Neutrophil (primary cell): ENCODE measurements around the gene DNAI4.
"Not testable (repeated sequence)": the region's sequence is repeated elsewhere in the genome, so short reads cannot be mapped to it uniquely, and the experiment has no call there.

Experiments
- H3K27ac ChIP-seq: fragments of 200-600 bp; sonication (generic); 2 replicates; pipeline ENCODE4 v1.5.1; 2016; ENCODE audit warnings: mild to moderate bottlenecking, moderate library complexity
- H3K27me3 ChIP-seq: fragments of 200-600 bp; sonication (generic); 2 replicates; pipeline ENCODE4 v1.6.0; 2016; ENCODE audit warnings: mild to moderate bottlenecking
- H3K36me3 ChIP-seq: fragments of 200-600 bp; sonication (generic); 2 replicates; pipeline ENCODE4 v1.5.1; 2017
- H3K4me1 ChIP-seq, 2 experiments: fragments of 200-600 bp in 1 of 2; sonication (generic) in 1 of 2; 1 replicate in 1 of 2; 2 replicates in 1 of 2; pipeline versions ENCODE4 v1.5.1 to v1.6.1; 2013 to 2016; ENCODE audit warnings: low read depth in 1 of 2, low read length in 1 of 2, mild to moderate bottlenecking in 1 of 2, moderate library complexity in 1 of 2; ENCODE audit not compliant: control insufficient read depth in 1 of 2, insufficient read depth in 1 of 2
- H3K4me3 ChIP-seq, 2 experiments: fragments of 200-600 bp in 1 of 2; sonication (generic) in 1 of 2; 1 replicate in 1 of 2; 2 replicates in 1 of 2; pipeline ENCODE4 v1.5.1; 2013 to 2016; ENCODE audit warnings: low read depth in 1 of 2, low read length in 1 of 2, mild to moderate bottlenecking in 1 of 2, moderate library complexity in 1 of 2
- H3K9me3 ChIP-seq: fragments of 200-600 bp; sonication (generic); 2 replicates; pipeline ENCODE4 v1.5.1; 2016
- TF ChIP-seq, protein P1 (sequence below): fragments of 200-600 bp; sonication (generic); IDR thresholded peaks from 2 replicates; pipeline ENCODE4 v1.5.1; 2016; ENCODE audit warnings: antibody characterized with exemption

DNAI4 gene

DNA sequence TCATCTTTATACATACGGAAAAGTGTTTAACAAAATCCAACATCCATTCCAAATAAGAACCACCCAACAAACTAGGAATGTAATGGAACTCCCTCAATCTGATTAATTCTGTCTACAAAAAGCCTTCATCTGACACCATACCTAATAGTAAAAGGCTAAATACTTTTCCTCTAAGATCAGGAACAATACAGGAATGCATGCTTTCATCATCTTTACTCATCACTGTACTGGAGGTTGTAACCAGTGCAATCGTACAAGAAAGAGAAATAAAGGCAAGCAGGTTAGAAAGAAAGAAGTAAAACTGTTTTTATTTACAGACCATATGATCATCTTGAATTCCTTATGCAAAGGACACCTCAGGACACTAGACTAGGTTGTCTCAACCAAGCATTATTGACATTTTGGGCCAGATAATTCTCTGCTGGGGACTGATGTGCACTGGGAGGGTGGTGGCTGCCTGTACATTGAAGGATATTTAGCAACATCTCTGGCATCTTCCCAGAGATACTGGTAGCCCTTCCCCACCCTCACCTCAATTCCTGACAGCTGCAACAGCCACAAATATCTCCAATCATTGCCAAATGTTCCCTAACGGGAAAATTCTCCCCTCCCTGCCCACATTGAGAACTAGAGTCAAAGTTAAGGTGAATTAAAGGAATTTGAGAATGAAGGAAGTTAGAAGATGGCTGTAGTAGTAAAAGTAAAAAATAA, 93.0 kb downstream of the DNAI4 start:
- no peaks in the 10 kb centered on the region for H3K4me1 ChIP-seq
- TF ChIP-seq, protein P1, sequence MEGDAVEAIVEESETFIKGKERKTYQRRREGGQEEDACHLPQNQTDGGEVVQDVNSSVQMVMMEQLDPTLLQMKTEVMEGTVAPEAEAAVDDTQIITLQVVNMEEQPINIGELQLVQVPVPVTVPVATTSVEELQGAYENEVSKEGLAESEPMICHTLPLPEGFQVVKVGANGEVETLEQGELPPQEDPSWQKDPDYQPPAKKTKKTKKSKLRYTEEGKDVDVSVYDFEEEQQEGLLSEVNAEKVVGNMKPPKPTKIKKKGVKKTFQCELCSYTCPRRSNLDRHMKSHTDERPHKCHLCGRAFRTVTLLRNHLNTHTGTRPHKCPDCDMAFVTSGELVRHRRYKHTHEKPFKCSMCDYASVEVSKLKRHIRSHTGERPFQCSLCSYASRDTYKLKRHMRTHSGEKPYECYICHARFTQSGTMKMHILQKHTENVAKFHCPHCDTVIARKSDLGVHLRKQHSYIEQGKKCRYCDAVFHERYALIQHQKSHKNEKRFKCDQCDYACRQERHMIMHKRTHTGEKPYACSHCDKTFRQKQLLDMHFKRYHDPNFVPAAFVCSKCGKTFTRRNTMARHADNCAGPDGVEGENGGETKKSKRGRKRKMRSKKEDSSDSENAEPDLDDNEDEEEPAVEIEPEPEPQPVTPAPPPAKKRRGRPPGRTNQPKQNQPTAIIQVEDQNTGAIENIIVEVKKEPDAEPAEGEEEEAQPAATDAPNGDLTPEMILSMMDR, result no peak
- H3K4me3 ChIP-seq, result no peak overlapping the region
- no peak overlapping the region for H3K27ac ChIP-seq
- no peaks in the 10 kb centered on the region for H3K27me3 ChIP-seq
- no peaks in the 10 kb centered on the region for H3K9me3 ChIP-seq
- no peaks in the 10 kb centered on the region for H3K36me3 ChIP-seq

DNA sequence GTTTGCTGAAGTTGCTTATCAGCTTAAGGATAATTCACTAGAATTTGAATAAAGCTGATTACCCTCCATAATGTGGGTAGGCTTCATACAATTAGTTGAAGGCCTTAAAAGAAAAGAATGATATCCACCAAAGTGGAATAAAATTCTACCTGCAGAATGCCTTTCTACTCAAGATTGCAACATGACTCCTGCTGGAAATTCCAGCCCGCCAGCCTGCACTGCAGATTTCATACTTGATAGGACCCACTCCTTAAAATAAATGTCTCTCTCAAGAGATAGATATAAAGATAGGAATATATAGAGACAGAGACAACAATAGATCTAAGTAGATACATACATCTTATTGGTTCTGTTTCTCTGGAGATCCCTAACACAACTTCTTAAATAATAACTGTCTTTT, 99.9 kb downstream of the DNAI4 start:
- H3K9me3 ChIP-seq, result no peaks in the 10 kb centered on the region
- H3K36me3 ChIP-seq, result no peaks in the 10 kb centered on the region
- H3K4me3 ChIP-seq, result no peak overlapping the region
- TF ChIP-seq, protein P1, result no peak
- no peak overlapping the region for H3K27ac ChIP-seq
- no peaks in the 10 kb centered on the region for H3K4me1 ChIP-seq
- H3K27me3 ChIP-seq, result no peaks in the 10 kb centered on the region

DNA sequence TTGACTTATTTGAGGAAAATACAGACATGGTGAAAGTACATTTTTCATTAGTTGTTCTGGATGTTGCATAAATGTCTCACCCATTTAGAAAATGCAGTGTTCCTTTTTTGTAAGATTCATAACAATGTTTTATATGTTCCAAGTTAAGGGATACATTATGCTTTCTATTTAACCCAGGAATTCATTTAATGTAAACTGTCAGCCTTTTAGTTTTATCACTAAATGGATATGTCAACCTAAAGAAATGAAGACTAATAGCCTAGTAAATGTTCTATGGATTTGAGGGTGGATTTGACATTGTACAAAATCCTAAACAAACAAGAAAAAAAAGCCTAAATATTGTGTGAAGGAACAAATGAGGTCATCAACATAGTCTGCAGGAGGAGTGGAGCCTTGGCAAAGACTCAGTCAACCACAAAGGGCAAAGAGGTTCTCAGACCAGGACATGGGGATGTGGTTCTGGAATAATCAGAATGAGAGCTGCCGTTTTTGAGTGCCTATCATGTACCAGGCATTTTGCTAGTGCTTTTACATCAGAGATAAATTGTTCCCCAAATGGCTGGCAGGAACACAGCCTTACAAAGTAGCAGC, 114.8 kb downstream of the DNAI4 start:
- no peak overlapping the region for H3K27ac ChIP-seq
- H3K9me3 ChIP-seq, result no peaks in the 10 kb centered on the region
- H3K4me1 ChIP-seq, result no peaks in the 10 kb centered on the region
- H3K36me3 ChIP-seq, result no peaks in the 10 kb centered on the region
- TF ChIP-seq, protein P1, result no peak
- H3K4me3 ChIP-seq, result no peak overlapping the region
- H3K27me3 ChIP-seq, result no peaks in the 10 kb centered on the region

DNA sequence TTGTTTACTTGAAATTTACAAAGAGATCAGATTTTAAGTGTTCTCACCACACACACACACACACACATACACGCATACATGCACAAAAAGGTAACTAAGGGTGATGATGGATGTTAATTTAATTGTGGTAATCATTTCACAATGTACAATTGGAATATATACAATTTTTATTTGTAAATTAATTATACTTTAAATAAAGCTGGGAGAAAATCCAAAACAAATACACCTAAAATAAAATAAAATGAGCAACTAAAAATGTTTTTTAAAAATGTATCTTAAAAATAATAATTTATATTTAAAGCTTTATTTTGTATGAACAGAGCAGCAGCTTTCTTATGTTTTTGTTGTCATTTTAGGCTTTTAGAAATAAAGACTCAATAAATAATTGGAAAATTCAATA, 115.4 kb downstream of the DNAI4 start:
- Histone ChIP-seq H3K27me3 (no peaks in the 10 kb centered on the region), H3K36me3 (no peaks in the 10 kb centered on the region), H3K4me1 (no peaks in the 10 kb centered on the region), H3K9me3 (no peaks in the 10 kb centered on the region), H3K4me3 (no peak overlapping the region), H3K27ac (no peak overlapping the region)
- TF ChIP-seq, protein P1, result no peak

DNA sequence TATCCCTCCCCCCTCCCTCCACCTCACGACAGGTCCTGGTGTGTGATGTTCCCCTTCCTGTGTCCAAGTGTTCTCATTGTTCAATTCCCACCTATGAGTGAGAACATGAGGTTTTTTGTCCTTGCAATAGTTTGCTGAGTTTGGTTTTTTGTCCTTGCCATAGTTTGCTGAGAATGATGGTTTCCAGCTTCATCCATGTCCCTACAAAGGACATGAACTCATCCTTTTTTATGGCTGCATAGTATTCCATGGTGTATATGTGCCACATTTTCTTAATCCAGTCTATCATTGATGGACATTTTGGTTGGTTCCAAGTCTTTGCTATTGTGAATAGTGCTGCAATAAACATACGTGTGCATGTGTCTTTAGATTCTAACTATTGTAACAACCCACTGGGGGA, 128.8 kb downstream of the DNAI4 start:
- H3K27me3 ChIP-seq, H3K36me3 ChIP-seq, H3K27ac ChIP-seq, H3K4me3 ChIP-seq, H3K9me3 ChIP-seq, H3K4me1 ChIP-seq: not testable (repeated sequence)
